ENCODE results near the gene BRPF1.

BRPF1 gene

GRCh38 chr3:9690451-9691450 is 40.8 kb upstream of the BRPF1 start:
- no peak for TF ChIP-seq CTCF (IDR thresholded peaks at IDR 0.05; ENCODE audit: unreplicated experiment in 3 of 3)
- no peak overlapping the region for H3K27ac Mint-ChIP-seq
- peaks cover 50% of the 10 kb centered on the region for H3K36me3 Mint-ChIP-seq (ENCODE audit: low read depth)
- H3K27me3 Mint-ChIP-seq (ENCODE audit: low read depth): no peaks in the 10 kb centered on the region
- no peak overlapping the region for H3K4me3 Mint-ChIP-seq
- H3K9me3 Mint-ChIP-seq: no peaks in the 10 kb centered on the region
- H3K4me1 Mint-ChIP-seq: no peaks in the 10 kb centered on the region

GRCh38 chr3:9691636-9692035 is 39.9 kb upstream of the BRPF1 start:
- H3K9me3 Mint-ChIP-seq: no peaks in the 10 kb centered on the region
- no peaks in the 10 kb centered on the region for H3K27me3 Mint-ChIP-seq (ENCODE audit: low read depth)
- H3K4me3 Mint-ChIP-seq: no peak overlapping the region
- H3K36me3 Mint-ChIP-seq (ENCODE audit: low read depth): peaks cover 42% of the 10 kb centered on the region
- no peak for TF ChIP-seq CTCF (IDR thresholded peaks at IDR 0.05; ENCODE audit: unreplicated experiment in 3 of 3)
- no peaks in the 10 kb centered on the region for H3K4me1 Mint-ChIP-seq
- no peak overlapping the region for H3K27ac Mint-ChIP-seq

GRCh38 chr3:9692416-9692815 is 39.1 kb upstream of the BRPF1 start:
- H3K4me1 Mint-ChIP-seq: no peaks in the 10 kb centered on the region

GRCh38 chr3:9695345-9695744 is 36.2 kb upstream of the BRPF1 start:
- no peak for TF ChIP-seq CTCF (IDR thresholded peaks at IDR 0.05; ENCODE audit: unreplicated experiment in 3 of 3)
- Mint-ChIP-seq H3K27me3 (ENCODE audit: low read depth) (no peaks in the 10 kb centered on the region), H3K4me3 (no peak overlapping the region), H3K9me3 (no peaks in the 10 kb centered on the region), H3K4me1 (no peaks in the 10 kb centered on the region), H3K36me3 (ENCODE audit: low read depth) (peaks cover 40% of the 10 kb centered on the region), H3K27ac (no peak overlapping the region)

More at GRCh38 chr3:9692416-9692815, 39.1 kb upstream of the BRPF1 start:
- Mint-ChIP-seq H3K4me3 (no peak overlapping the region), H3K27me3 (ENCODE audit: low read depth) (no peaks in the 10 kb centered on the region), H3K9me3 (no peaks in the 10 kb centered on the region), H3K36me3 (ENCODE audit: low read depth) (peaks cover 40% of the 10 kb centered on the region), H3K27ac (no peak overlapping the region)
- no peak for TF ChIP-seq CTCF (IDR thresholded peaks at IDR 0.05; ENCODE audit: unreplicated experiment in 3 of 3)

- H3K27me3 Mint-ChIP-seq (ENCODE audit: low read depth): no peaks in the 10 kb centered on the region
- H3K27ac Mint-ChIP-seq: no peak overlapping the region
- no peaks in the 10 kb centered on the region for H3K9me3 Mint-ChIP-seq
- peaks cover 40% of the 10 kb centered on the region for H3K36me3 Mint-ChIP-seq (ENCODE audit: low read depth)
- H3K4me1 Mint-ChIP-seq: no peaks in the 10 kb centered on the region
- no peak for TF ChIP-seq CTCF (IDR thresholded peaks at IDR 0.05; ENCODE audit: unreplicated experiment in 3 of 3)
- no peak overlapping the region for H3K4me3 Mint-ChIP-seq
These were observed 35.8 kb upstream of the BRPF1 start for GRCh38 chr3:9695746-9696145.

All from nephron (organoid).